ENCODE results near the gene ISM2.

- TF ChIP-seq CTCF (IDR thresholded peaks at IDR 0.05; ENCODE audit: low read depth, low read length) (no peak), MAX (IDR thresholded peaks at IDR 0.05; ENCODE audit: low read depth, low read length) (no peak), MYC (IDR thresholded peaks at IDR 0.05; ENCODE audit: low read depth, low read length) (no peak)
These were observed 10.3 kb upstream of the ISM2 start for GRCh38 chr14:77508876-77509275.

Measured in NB4 (cell line).